ENCODE results near the gene HNRNPUL1. TPM values are rescaled to one million over a fixed set of nuclear protein-coding genes. Genes with fewer than 3 reads are reported as not detected.

The HNRNPUL1 gene
- total and polyA plus RNA-seq, 9 of the 15 experiments (the other 6 are each of a cell fraction or from before 2014, with no cell fraction given), result 7.3 to 211 (median 85.0) TPM

DNA sequence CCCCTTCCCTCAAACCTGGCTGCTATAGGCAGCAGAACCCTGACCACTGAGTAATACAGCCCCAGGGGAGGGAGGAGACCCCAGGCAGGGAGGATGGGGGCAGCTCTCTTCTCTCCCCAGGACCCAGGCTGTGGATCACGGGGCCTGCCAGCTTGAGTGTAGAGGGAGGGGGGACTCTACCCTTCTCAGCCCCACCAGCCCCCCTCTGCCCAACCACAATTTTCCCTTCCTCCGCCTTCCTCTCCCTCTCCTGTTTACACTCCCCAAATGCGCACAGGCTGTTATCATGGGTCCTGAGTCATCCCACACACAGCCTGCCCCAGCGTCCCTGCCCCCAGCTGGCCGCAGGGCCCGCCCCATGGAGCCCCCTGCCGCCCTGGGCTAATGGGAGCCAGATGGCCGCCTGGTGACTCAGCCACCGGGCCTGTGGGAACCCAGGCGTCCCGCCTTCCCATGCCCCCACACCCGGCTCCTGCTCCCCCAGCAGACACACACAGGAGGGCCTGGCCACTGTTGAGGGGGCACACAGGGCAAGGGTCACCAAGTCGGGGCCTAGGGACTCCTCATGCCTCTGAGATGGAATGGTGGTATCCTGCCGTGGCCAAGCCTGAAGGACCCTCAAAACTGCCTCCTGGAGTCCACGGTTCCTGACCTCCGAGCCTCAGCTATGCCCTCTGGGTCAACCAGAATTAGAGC is 59.4 kb downstream of the HNRNPUL1 start (continued):
- TF ChIP-seq ZNF586 (CRISPR knock-in tag; conservative IDR thresholded peaks at IDR 0.05) (no peak), POLR2A (conservative IDR thresholded peaks at IDR 0.05) (peak; percentile 2; the same call in 1 of the 2 replicates), PTBP1 (IDR thresholded peaks at IDR 0.05; ENCODE audit: low read depth, low read length) (no peak), U2AF2 (optimal IDR thresholded peaks at IDR 0.05; ENCODE audit: low read depth, low read length) (no peak), MAFF (IDR thresholded peaks at IDR 0.05; ENCODE audit: low read length) (peak; percentile 47), KAT8 (IDR thresholded peaks at IDR 0.05; ENCODE audit: low read depth) (no peak), GATAD2A (IDR thresholded peaks at IDR 0.05) (peak; percentile 96; the same call in 1 of the 2 replicates), ESRRA (IDR thresholded peaks at IDR 0.05; ENCODE audit: borderline replicate concordance, low read depth) (no peak; the same call in 1 of the 2 replicates), ZNF41 (CRISPR knock-in tag; conservative IDR thresholded peaks at IDR 0.05) (no peak; the same call in 1 of the 2 replicates), SMAD2 (IDR thresholded peaks at IDR 0.05; ENCODE audit: low read depth, low read length) (no peak), TEAD1 (CRISPR knock-in tag; IDR thresholded peaks at IDR 0.05) (peak in 1 of 2 experiments; percentile 24; a peak in 1 of 4 replicates), EP400 (IDR thresholded peaks at IDR 0.05) (peak; percentile 77; the same call in 1 of the 2 replicates), SIN3A (IDR thresholded peaks at IDR 0.05; ENCODE audit: borderline replicate concordance in 2 of 2, control insufficient read depth in 1 of 2, low read depth in 2 of 2, low read length in 2 of 2) (peak; percentile 45 to 68; a peak in 1 of 4 replicates), ZNF384 (IDR thresholded peaks at IDR 0.05; ENCODE audit: low read depth, low read length) (no peak), XRCC4 (IDR thresholded peaks at IDR 0.05; ENCODE audit: extremely low read depth, insufficient read depth, insufficient read length) (no peak), ZFX (CRISPR knock-in tag; IDR thresholded peaks at IDR 0.05) (peak; percentile 70), ZNF224 (CRISPR knock-in tag; IDR thresholded peaks at IDR 0.05) (no peak), RBM17 (IDR thresholded peaks at IDR 0.05; ENCODE audit: borderline replicate concordance, low read depth, low read length) (no peak), ARHGAP35 (IDR thresholded peaks at IDR 0.05; ENCODE audit: partially characterized antibody) (no peak), FOXK2 (conservative IDR thresholded peaks at IDR 0.05 in 1 of 2, IDR thresholded peaks at IDR 0.05 in 1 of 2; ENCODE audit: low read depth in 2 of 2) (peak; percentile 98 to 99), RBM39 (optimal IDR thresholded peaks at IDR 0.05; ENCODE audit: low read depth, low read length) (no peak), HEY1 (CRISPR knock-in tag; IDR thresholded peaks at IDR 0.05; ENCODE audit: borderline replicate concordance) (no peak), BMI1 (IDR thresholded peaks at IDR 0.05; ENCODE audit: low read length) (no peak), MAZ (CRISPR knock-in tag; conservative IDR thresholded peaks at IDR 0.05 in 1 of 2, IDR thresholded peaks at IDR 0.05 in 1 of 2) (peak; percentile 85 to 92), CREB1 (IDR thresholded peaks at IDR 0.05) (peak; percentile 28; the same call in 1 of the 2 replicates), CREB1 (CRISPR knock-in tag; IDR thresholded peaks at IDR 0.05) (no peak)
- TF ChIP-seq, protein P1, sequence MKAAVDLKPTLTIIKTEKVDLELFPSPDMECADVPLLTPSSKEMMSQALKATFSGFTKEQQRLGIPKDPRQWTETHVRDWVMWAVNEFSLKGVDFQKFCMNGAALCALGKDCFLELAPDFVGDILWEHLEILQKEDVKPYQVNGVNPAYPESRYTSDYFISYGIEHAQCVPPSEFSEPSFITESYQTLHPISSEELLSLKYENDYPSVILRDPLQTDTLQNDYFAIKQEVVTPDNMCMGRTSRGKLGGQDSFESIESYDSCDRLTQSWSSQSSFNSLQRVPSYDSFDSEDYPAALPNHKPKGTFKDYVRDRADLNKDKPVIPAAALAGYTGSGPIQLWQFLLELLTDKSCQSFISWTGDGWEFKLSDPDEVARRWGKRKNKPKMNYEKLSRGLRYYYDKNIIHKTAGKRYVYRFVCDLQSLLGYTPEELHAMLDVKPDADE (conservative IDR thresholded peaks at IDR 0.05; ENCODE audit: control insufficient read depth, low read depth, low read length), result peak; percentile 79; the same call in 1 of the 2 replicates

All from K562 (cell line).